HUES48 (cell line): ENCODE measurements around the gene TUBA3D.
"Not testable (repeated sequence)": the region's sequence is repeated elsewhere in the genome, so short reads cannot be mapped to it uniquely, and the experiment has no call there.

ENCODE experiments used
- H3K27ac ChIP-seq: one replicate; pipeline ENCODE4 v1.7.0; 2013; ENCODE audit warnings: low read depth, low read length, inconsistent platforms
- H3K27me3 ChIP-seq: 2 replicates; pipeline ENCODE4 v1.6.1; 2013; ENCODE audit warnings: mild to moderate bottlenecking, low read length; ENCODE audit not compliant: control insufficient read depth, insufficient read depth
- H3K36me3 ChIP-seq: 2 replicates; pipeline ENCODE4 v1.6.1; 2013; ENCODE audit warnings: low read length; ENCODE audit not compliant: control insufficient read depth, insufficient read depth
- H3K4me1 ChIP-seq: 2 replicates; pipeline ENCODE4 v1.6.1; 2013; ENCODE audit warnings: mild to moderate bottlenecking, low read length; ENCODE audit not compliant: control insufficient read depth, insufficient read depth
- H3K4me3 ChIP-seq: 2 replicates; pipeline ENCODE4 v1.5.1; 2013; ENCODE audit warnings: mild to moderate bottlenecking, low read depth, low read length
- H3K9ac ChIP-seq: 2 replicates; pipeline ENCODE4 v1.6.1; 2013; ENCODE audit warnings: mild to moderate bottlenecking, low read depth, low read length, moderate library complexity
- H3K9me3 ChIP-seq: 2 replicates; pipeline ENCODE4 v1.6.1; 2013; ENCODE audit warnings: low read length; ENCODE audit not compliant: control insufficient read depth, insufficient read depth

The TUBA3D gene

GRCh38 chr2:131503587-131503986, 27.7 kb downstream of the TUBA3D start:
- H3K27me3 ChIP-seq, H3K4me1 ChIP-seq, H3K9me3 ChIP-seq, H3K4me3 ChIP-seq, H3K9ac ChIP-seq, H3K27ac ChIP-seq: not testable (repeated sequence)
- peaks cover 93% of the 10 kb centered on the region for H3K36me3 ChIP-seq

DNA sequence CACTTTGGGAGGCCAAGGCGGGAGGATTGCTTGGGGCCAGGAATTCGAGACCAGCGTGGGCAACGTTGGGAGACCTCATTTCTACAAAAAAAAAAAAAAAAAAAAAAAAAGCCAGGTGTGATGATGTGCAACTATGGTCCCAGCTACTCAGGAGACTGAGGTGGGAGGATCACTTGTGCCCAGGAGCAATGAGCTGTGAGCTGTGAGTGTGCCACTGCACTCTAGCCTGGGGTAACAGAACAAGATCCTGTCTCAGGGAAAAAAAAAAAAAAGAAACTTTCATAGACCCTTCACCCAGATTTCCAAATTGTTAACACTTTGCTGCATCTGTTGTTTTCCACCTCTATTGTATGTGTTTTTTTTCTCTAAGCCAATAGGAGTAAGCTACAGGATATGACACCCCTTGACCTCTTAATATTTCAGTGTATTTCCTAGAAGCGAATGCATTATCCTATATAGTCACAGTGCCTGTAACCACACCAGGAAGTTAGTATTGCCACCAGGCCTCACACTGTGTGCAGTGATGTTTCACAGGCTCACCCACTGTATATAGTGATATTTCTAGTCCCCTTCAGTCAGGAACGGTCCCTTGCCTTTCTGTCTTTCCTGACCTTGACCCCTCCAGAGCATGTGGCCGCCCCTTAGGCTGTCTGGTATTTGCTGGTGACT, 28.3 kb downstream of the TUBA3D start:
- H3K4me1 ChIP-seq, H3K9me3 ChIP-seq, H3K27ac ChIP-seq, H3K9ac ChIP-seq, H3K4me3 ChIP-seq, H3K27me3 ChIP-seq: not testable (repeated sequence)
- peaks cover 93% of the 10 kb centered on the region for H3K36me3 ChIP-seq

GRCh38 chr2:131509615-131510014, 33.7 kb downstream of the TUBA3D start:
- Histone ChIP-seq H3K27me3 (no peaks in the 10 kb centered on the region), H3K9me3 (no peaks in the 10 kb centered on the region), H3K4me3 (no peak overlapping the region), H3K9ac (no peak overlapping the region), H3K27ac (no peak overlapping the region), H3K4me1 (no peaks in the 10 kb centered on the region), H3K36me3 (peaks cover 72% of the 10 kb centered on the region)

- H3K4me3 ChIP-seq, H3K27me3 ChIP-seq, H3K4me1 ChIP-seq, H3K27ac ChIP-seq, H3K9me3 ChIP-seq, H3K9ac ChIP-seq: not testable (repeated sequence)
- H3K36me3 ChIP-seq: peaks cover 57% of the 10 kb centered on the region
Measured at GRCh38 chr2:131511291-131511968, 35.5 kb downstream of the TUBA3D start.

- H3K9ac ChIP-seq, H3K9me3 ChIP-seq, H3K4me1 ChIP-seq, H3K27me3 ChIP-seq, H3K4me3 ChIP-seq, H3K27ac ChIP-seq: not testable (repeated sequence)
- H3K36me3 ChIP-seq: peaks cover 56% of the 10 kb centered on the region
Measured at GRCh38 chr2:131511969-131512870, 36.3 kb downstream of the TUBA3D start.

- not testable (repeated sequence) for H3K27ac ChIP-seq, H3K27me3 ChIP-seq, H3K4me3 ChIP-seq, H3K4me1 ChIP-seq, H3K9ac ChIP-seq, H3K9me3 ChIP-seq
- peaks cover 55% of the 10 kb centered on the region for H3K36me3 ChIP-seq
Measured at GRCh38 chr2:131514408-131515166, 38.7 kb downstream of the TUBA3D start.

DNA sequence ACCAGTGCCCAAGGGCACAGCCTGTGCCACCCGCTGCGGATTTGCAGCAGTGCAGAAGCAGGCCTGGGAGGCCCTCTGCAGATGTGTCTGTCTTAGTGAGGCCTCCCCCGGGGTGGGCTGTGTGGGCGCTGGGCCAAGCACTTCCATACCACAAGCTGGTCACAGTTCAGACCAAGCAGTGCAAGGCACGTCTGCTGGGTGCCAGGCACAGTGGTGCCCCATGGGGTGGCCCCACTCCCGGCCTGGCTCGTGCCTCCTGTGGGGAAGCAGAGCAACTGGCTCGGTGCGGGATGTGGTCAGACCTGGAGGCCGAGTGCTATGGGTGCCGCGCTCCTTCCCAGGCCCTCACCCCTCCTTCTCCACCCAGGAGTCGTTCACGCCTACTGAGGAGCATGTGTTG, 39.3 kb downstream of the TUBA3D start:
- not testable (repeated sequence) for H3K27me3 ChIP-seq, H3K9ac ChIP-seq, H3K4me1 ChIP-seq, H3K27ac ChIP-seq, H3K9me3 ChIP-seq, H3K4me3 ChIP-seq
- peaks cover 54% of the 10 kb centered on the region for H3K36me3 ChIP-seq

DNA sequence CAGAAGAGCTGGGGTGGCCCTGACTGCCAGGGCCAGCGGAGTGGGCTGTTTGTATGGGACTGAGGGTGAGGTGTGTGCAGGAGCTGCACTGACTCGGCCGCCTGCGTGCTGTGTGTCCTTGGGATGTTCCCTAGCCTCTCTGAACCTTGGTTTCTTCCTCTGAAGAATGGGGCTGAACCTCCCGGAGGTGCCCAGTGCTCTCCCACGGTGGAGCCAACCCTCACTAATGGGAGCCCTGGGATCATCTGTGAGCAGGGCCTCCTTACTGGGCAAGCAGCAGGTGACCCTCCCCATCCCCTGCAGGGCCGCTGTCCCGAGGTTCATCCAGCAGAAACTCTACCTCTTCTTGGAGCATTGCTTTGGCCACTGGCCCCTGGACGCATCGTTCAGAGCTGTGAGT, 40.1 kb downstream of the TUBA3D start:
- Histone ChIP-seq H3K9ac (no peak overlapping the region), H3K36me3 (peaks cover 60% of the 10 kb centered on the region), H3K4me1 (no peaks in the 10 kb centered on the region), H3K4me3 (no peak overlapping the region), H3K27me3 (no peaks in the 10 kb centered on the region), H3K27ac (no peak overlapping the region), H3K9me3 (no peaks in the 10 kb centered on the region)

GRCh38 chr2:131516621-131517020, 40.7 kb downstream of the TUBA3D start:
- H3K9me3 ChIP-seq, H3K27ac ChIP-seq, H3K27me3 ChIP-seq, H3K4me1 ChIP-seq, H3K4me3 ChIP-seq, H3K9ac ChIP-seq: not testable (repeated sequence)
- peaks cover 60% of the 10 kb centered on the region for H3K36me3 ChIP-seq

DNA sequence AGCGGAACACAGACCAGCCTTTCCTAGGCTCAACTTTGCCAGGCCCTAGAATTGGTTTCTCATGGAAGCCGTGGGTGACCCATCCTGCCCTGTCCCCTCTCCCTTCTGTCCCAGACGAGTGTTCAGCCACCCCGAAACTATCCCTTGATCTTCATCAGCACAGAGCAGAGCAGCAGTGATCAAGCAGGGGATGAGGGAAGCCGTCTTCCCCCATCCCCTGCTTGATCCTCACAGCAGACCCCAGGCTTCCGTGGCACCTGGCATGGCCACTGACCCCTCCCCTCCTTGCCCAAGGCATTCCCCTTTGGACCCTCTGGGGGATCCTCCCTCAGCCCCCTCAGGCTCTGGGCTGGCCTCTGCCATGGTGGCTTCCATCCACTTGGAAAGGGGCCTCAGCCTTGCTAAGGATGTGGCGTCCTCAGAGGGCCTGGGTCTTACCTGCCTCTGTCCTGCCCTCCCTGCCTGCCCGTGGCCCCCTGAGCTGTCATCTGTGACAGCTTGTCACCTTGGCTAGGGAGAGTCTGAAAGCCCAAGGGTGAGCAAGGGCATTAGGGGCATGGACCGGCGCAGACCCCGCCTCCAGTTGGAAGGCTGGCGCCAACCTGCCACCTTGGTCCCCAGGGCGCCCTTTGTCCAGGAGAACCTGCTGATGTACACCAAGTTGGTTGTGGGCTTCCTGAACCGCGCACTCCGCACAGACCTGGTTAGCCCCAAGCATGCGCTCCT, 41.4 kb downstream of the TUBA3D start:
- no peak overlapping the region for H3K27ac ChIP-seq
- no peaks in the 10 kb centered on the region for H3K4me1 ChIP-seq
- no peaks in the 10 kb centered on the region for H3K9me3 ChIP-seq
- H3K4me3 ChIP-seq: no peak overlapping the region
- H3K36me3 ChIP-seq: peaks cover 59% of the 10 kb centered on the region
- H3K27me3 ChIP-seq: no peaks in the 10 kb centered on the region
- no peak overlapping the region for H3K9ac ChIP-seq
